ENCODE measurements around the gene LRP2BP.

GRCh38 chr4:185317880-185318279 lies 77.8 kb downstream of the LRP2BP start:
- TF ChIP-seq CTCF (IDR thresholded peaks at IDR 0.05; ENCODE audit: poor library complexity): no peak
- TF ChIP-seq EZH2 (IDR thresholded peaks at IDR 0.05; ENCODE audit: borderline replicate concordance): no peak
